ENCODE data around the gene COX6A2.

DNA sequence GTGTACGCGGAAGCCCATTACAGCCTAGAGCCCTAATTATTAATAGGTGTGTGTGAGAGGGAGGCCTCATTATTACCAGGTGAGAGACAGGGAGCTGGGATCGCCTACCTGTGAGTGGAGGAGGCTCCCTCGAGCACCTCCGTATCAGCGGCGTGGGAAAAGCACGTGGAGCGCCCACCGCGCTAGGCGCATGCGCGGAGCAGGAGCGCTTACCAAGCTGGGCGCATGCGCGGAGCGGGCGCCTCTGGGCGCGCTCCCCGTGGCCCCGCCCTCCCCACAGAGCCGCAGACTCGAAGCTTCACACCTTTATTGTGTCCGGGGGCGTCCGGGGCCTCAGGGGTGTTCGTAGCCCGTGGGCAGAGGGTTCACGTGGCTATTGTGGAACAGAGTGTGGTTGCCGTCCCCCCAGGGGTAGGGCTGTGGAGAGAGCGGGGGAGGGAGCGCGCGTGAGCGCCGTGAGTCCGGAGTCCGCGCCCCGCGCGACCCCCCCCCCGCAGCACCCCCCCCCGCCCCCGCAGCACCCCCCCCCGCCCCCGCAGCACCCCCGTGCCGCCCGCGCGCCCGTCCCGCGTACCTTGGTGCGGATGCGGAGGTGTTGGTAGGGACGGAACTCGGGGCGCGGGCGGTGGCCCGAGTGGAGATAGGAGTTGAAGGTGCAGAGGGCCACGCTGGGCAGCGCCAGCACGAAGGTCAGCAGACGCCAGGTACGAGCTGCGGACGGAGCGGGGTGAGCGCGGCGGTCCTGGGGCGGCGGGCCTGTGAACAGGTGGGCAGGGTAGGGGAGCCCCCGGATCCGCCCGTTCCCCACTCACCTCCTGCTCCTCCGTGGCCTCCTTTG, 500 bp downstream of the COX6A2 start:
- TF ChIP-seq SREBF2 (IDR thresholded peaks at IDR 0.05) (no peak), MYC (IDR thresholded peaks at IDR 0.05; ENCODE audit: borderline replicate concordance, low read length) (no peak), ZFP36 (IDR thresholded peaks at IDR 0.05; ENCODE audit: borderline replicate concordance, partially characterized antibody) (no peak), JUNB (IDR thresholded peaks at IDR 0.05) (no peak), POLR2A (IDR thresholded peaks at IDR 0.05; ENCODE audit: low read length) (no peak), FOSB (CRISPR knock-in tag; IDR thresholded peaks at IDR 0.05) (no peak), NR3C1 (IDR thresholded peaks at IDR 0.05) (no peak), CEBPB (IDR thresholded peaks at IDR 0.05) (no peak), HDAC2 (IDR thresholded peaks at IDR 0.05) (no peak)
- TF ChIP-seq, protein P1, sequence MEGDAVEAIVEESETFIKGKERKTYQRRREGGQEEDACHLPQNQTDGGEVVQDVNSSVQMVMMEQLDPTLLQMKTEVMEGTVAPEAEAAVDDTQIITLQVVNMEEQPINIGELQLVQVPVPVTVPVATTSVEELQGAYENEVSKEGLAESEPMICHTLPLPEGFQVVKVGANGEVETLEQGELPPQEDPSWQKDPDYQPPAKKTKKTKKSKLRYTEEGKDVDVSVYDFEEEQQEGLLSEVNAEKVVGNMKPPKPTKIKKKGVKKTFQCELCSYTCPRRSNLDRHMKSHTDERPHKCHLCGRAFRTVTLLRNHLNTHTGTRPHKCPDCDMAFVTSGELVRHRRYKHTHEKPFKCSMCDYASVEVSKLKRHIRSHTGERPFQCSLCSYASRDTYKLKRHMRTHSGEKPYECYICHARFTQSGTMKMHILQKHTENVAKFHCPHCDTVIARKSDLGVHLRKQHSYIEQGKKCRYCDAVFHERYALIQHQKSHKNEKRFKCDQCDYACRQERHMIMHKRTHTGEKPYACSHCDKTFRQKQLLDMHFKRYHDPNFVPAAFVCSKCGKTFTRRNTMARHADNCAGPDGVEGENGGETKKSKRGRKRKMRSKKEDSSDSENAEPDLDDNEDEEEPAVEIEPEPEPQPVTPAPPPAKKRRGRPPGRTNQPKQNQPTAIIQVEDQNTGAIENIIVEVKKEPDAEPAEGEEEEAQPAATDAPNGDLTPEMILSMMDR (IDR thresholded peaks at IDR 0.05) = no peak
- TF ChIP-seq, protein P2, sequence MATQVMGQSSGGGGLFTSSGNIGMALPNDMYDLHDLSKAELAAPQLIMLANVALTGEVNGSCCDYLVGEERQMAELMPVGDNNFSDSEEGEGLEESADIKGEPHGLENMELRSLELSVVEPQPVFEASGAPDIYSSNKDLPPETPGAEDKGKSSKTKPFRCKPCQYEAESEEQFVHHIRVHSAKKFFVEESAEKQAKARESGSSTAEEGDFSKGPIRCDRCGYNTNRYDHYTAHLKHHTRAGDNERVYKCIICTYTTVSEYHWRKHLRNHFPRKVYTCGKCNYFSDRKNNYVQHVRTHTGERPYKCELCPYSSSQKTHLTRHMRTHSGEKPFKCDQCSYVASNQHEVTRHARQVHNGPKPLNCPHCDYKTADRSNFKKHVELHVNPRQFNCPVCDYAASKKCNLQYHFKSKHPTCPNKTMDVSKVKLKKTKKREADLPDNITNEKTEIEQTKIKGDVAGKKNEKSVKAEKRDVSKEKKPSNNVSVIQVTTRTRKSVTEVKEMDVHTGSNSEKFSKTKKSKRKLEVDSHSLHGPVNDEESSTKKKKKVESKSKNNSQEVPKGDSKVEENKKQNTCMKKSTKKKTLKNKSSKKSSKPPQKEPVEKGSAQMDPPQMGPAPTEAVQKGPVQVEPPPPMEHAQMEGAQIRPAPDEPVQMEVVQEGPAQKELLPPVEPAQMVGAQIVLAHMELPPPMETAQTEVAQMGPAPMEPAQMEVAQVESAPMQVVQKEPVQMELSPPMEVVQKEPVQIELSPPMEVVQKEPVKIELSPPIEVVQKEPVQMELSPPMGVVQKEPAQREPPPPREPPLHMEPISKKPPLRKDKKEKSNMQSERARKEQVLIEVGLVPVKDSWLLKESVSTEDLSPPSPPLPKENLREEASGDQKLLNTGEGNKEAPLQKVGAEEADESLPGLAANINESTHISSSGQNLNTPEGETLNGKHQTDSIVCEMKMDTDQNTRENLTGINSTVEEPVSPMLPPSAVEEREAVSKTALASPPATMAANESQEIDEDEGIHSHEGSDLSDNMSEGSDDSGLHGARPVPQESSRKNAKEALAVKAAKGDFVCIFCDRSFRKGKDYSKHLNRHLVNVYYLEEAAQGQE (IDR thresholded peaks at IDR 0.05) = no peak
- TF ChIP-seq, protein P3, sequence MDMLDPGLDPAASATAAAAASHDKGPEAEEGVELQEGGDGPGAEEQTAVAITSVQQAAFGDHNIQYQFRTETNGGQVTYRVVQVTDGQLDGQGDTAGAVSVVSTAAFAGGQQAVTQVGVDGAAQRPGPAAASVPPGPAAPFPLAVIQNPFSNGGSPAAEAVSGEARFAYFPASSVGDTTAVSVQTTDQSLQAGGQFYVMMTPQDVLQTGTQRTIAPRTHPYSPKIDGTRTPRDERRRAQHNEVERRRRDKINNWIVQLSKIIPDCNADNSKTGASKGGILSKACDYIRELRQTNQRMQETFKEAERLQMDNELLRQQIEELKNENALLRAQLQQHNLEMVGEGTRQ (IDR thresholded peaks at IDR 0.05) = no peak
- TF ChIP-seq, protein P4, sequence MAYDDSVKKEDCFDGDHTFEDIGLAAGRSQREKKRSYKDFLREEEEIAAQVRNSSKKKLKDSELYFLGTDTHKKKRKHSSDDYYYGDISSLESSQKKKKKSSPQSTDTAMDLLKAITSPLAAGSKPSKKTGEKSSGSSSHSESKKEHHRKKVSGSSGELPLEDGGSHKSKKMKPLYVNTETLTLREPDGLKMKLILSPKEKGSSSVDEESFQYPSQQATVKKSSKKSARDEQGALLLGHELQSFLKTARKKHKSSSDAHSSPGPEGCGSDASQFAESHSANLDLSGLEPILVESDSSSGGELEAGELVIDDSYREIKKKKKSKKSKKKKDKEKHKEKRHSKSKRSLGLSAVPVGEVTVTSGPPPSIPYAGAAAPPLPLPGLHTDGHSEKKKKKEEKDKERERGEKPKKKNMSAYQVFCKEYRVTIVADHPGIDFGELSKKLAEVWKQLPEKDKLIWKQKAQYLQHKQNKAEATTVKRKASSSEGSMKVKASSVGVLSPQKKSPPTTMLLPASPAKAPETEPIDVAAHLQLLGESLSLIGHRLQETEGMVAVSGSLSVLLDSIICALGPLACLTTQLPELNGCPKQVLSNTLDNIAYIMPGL (CRISPR knock-in tag; IDR thresholded peaks at IDR 0.05; ENCODE audit: borderline replicate concordance) = no peak
